Neutrophil (primary cell): Measurements from ENCODE around the gene FBXL20.
A peak's percentile ranks its signal among the peaks of the same experiment; 100 is the strongest.

ENCODE experiments used
- H3K27ac ChIP-seq: fragments of 200-600 bp; sonication (generic); 2 replicates; pipeline ENCODE4 v1.5.1; 2016; ENCODE audit warnings: mild to moderate bottlenecking, moderate library complexity
- H3K27me3 ChIP-seq: fragments of 200-600 bp; sonication (generic); 2 replicates; pipeline ENCODE4 v1.6.0; 2016; ENCODE audit warnings: mild to moderate bottlenecking
- H3K36me3 ChIP-seq: fragments of 200-600 bp; sonication (generic); 2 replicates; pipeline ENCODE4 v1.5.1; 2017
- H3K4me1 ChIP-seq, 2 experiments: fragments of 200-600 bp in 1 of 2; sonication (generic) in 1 of 2; 1 replicate in 1 of 2; 2 replicates in 1 of 2; pipeline versions ENCODE4 v1.5.1 to v1.6.1; 2013 to 2016; ENCODE audit warnings: low read depth in 1 of 2, low read length in 1 of 2, mild to moderate bottlenecking in 1 of 2, moderate library complexity in 1 of 2; ENCODE audit not compliant: control insufficient read depth in 1 of 2, insufficient read depth in 1 of 2
- H3K4me3 ChIP-seq, 2 experiments: fragments of 200-600 bp in 1 of 2; sonication (generic) in 1 of 2; 1 replicate in 1 of 2; 2 replicates in 1 of 2; pipeline ENCODE4 v1.5.1; 2013 to 2016; ENCODE audit warnings: low read depth in 1 of 2, low read length in 1 of 2, mild to moderate bottlenecking in 1 of 2, moderate library complexity in 1 of 2
- H3K9me3 ChIP-seq: fragments of 200-600 bp; sonication (generic); 2 replicates; pipeline ENCODE4 v1.5.1; 2016
- CTCF ChIP-seq: fragments of 200-600 bp; sonication (generic); IDR thresholded peaks from 2 replicates; pipeline ENCODE4 v1.5.1; 2016; ENCODE audit warnings: antibody characterized with exemption

FBXL20 gene

GRCh38 chr17:39332092-39332491 is 69.3 kb downstream of the FBXL20 start:
- no peaks in the 10 kb centered on the region for H3K36me3 ChIP-seq
- no peak overlapping the region for H3K27ac ChIP-seq
- H3K9me3 ChIP-seq = no peaks in the 10 kb centered on the region
- no peaks in the 10 kb centered on the region for H3K27me3 ChIP-seq
- TF ChIP-seq CTCF = no peak
- H3K4me3 ChIP-seq = no peak overlapping the region
- peaks cover 21 to 23% of the 10 kb centered on the region in 2 experiments for H3K4me1 ChIP-seq

GRCh38 chr17:39328815-39329214 is 72.6 kb downstream of the FBXL20 start:
- Histone ChIP-seq H3K4me1 (peaks cover 6 to 9% of the 10 kb centered on the region in 2 experiments), H3K9me3 (no peaks in the 10 kb centered on the region), H3K27me3 (no peaks in the 10 kb centered on the region), H3K36me3 (no peaks in the 10 kb centered on the region), H3K27ac (peak overlapping the region; percentile 14), H3K4me3 (no peak overlapping the region)
- TF ChIP-seq CTCF = no peak

- Histone ChIP-seq H3K9me3 (no peaks in the 10 kb centered on the region), H3K27ac (no peak overlapping the region), H3K36me3 (no peaks in the 10 kb centered on the region), H3K27me3 (no peaks in the 10 kb centered on the region), H3K4me1 (peaks cover 6 to 9% of the 10 kb centered on the region in 2 experiments), H3K4me3 (no peak overlapping the region)
- TF ChIP-seq CTCF = no peak
Measured at GRCh38 chr17:39327109-39327508, 74.3 kb downstream of the FBXL20 start.

GRCh38 chr17:39325528-39326240 is 75.7 kb downstream of the FBXL20 start:
- no peaks in the 10 kb centered on the region for H3K36me3 ChIP-seq
- no peak overlapping the region for H3K4me3 ChIP-seq
- peaks cover 6 to 9% of the 10 kb centered on the region in 2 experiments for H3K4me1 ChIP-seq
- H3K27me3 ChIP-seq = no peaks in the 10 kb centered on the region
- H3K9me3 ChIP-seq = no peaks in the 10 kb centered on the region
- no peak for TF ChIP-seq CTCF
- H3K27ac ChIP-seq = peak overlapping the region; percentile 57

- H3K36me3 ChIP-seq = no peaks in the 10 kb centered on the region
- no peak overlapping the region for H3K4me3 ChIP-seq
- H3K4me1 ChIP-seq = no peaks in the 10 kb centered on the region
- no peaks in the 10 kb centered on the region for H3K9me3 ChIP-seq
- H3K27ac ChIP-seq = no peak overlapping the region
- no peak for TF ChIP-seq CTCF
- H3K27me3 ChIP-seq = no peaks in the 10 kb centered on the region
Measured at GRCh38 chr17:39318636-39319035, 82.8 kb downstream of the FBXL20 start.
